GM21515 (cell line): Measurements from ENCODE around the gene PORCN.

Experiments used
- ATAC-seq: cut with Tn5 transposase; IDR thresholded peaks from one replicate; pipeline ENCODE4 v1.9.1; 2021; ENCODE audit not compliant: unreplicated experiment

PORCN gene

GRCh38 chrX:48508400-48509244, at the start of gene PORCN:
TSS of gene PORCN (plus strand) at chrX:48508992. CDS start at chrX:48509821, 829 bp downstream.
- ATAC-seq = peak; percentile 83

GRCh38 chrX:48459483-48459882, 49.3 kb upstream of the PORCN start:
- no peak for ATAC-seq

- ATAC-seq = no peak
Measured at GRCh38 chrX:48460031-48460430, 48.8 kb upstream of the PORCN start.

- no peak for ATAC-seq
Measured at GRCh38 chrX:48460606-48461005, 48.2 kb upstream of the PORCN start.

GRCh38 chrX:48461830-48462229, 47.0 kb upstream of the PORCN start:
- ATAC-seq = no peak

GRCh38 chrX:48465336-48465933, 43.4 kb upstream of the PORCN start:
- ATAC-seq = no peak

DNA sequence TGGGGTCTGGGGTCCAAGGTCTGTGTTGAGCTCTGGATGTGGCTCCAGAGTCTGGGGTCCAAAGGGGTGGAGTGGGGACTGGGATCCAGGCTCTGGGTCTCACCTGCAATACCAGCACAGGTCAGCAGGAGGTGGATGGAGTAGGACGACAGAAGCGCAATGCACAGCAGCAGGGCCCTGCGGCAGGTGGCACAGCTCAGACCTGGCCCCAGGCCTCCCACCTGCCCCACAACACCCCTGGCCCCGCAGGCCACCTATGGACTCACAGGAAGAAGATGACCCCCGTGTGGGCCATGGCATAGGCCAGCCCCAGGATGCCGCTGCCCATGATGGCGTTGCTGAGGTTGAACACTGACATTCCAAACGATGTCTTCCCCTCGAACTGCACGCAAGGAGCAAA, 42.1 kb upstream of the PORCN start:
- ATAC-seq = no peak

DNA sequence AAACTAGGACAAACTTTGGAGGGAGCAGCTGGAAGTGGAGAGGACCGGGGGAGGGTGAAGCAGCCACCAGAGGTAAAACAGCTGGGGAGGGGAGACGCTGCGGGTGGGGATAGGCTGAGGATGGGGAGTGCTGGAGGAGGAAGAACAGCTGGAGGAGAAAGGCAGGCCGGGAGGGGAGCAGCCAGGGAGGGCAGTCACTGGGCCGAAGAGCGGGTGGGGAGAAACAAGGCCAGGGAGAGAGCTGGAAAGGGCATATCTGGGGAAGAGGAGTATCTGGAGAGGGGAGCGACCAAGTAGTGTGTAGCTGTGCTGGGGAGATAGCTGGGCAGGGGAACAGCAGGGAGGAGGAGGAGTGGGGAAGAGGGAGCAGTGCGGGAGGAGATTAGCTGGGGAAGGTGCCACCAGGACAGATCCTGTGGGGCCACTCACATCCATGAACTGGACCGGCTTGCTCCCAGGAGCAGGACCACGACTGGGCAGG, 41.5 kb upstream of the PORCN start:
- no peak for ATAC-seq

GRCh38 chrX:48468247-48468671, 40.5 kb upstream of the PORCN start:
- ATAC-seq = no peak

- ATAC-seq = peak; percentile 56
Measured at GRCh38 chrX:48468693-48469691, 39.8 kb upstream of the PORCN start.

GRCh38 chrX:48470110-48470832, 38.5 kb upstream of the PORCN start, which contains the start of gene SLC38A5:
TSS of gene SLC38A5 (minus strand) at chrX:48470260. CDS start at chrX:48467924, 2,336 bp downstream.
- no peak for ATAC-seq

GRCh38 chrX:48470833-48471118, 38.0 kb upstream of the PORCN start:
- ATAC-seq = no peak

DNA sequence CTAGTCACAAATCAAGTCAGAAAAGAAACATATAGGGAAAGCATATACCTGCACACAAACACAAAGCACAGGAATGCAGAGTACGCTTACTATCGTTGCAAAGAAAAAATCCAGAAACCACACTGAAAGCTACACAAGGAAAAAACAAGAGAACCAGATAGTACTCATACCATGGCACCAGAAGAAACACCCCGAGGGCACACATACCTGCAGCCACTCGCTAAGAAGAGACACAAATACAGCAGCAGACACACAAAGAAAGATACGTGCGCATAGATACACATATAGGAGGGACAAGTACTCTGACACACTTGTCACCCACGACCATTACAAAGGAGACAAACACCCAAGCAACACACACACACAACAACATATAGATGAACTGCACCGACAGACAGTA, 37.3 kb upstream of the PORCN start:
- ATAC-seq = no peak

DNA sequence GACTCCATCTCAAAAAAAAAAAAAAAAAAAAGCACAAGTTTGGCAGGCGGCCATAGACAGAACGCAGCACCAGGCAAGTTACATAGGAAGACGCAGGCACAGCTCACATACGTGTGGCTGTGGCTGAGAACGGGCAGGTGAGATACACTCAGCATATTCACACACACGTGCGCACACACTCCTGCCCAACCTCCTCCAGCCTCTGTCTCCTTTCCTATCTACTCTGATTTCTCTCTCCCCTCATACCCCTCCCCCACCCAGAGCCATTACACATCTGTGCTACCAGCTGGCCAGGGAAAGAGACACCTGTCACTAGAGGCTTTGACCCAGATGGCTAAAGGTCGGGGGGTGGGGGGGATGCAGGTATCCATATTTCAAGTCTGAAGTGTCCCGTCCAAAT, 36.6 kb upstream of the PORCN start:
- no peak for ATAC-seq

DNA sequence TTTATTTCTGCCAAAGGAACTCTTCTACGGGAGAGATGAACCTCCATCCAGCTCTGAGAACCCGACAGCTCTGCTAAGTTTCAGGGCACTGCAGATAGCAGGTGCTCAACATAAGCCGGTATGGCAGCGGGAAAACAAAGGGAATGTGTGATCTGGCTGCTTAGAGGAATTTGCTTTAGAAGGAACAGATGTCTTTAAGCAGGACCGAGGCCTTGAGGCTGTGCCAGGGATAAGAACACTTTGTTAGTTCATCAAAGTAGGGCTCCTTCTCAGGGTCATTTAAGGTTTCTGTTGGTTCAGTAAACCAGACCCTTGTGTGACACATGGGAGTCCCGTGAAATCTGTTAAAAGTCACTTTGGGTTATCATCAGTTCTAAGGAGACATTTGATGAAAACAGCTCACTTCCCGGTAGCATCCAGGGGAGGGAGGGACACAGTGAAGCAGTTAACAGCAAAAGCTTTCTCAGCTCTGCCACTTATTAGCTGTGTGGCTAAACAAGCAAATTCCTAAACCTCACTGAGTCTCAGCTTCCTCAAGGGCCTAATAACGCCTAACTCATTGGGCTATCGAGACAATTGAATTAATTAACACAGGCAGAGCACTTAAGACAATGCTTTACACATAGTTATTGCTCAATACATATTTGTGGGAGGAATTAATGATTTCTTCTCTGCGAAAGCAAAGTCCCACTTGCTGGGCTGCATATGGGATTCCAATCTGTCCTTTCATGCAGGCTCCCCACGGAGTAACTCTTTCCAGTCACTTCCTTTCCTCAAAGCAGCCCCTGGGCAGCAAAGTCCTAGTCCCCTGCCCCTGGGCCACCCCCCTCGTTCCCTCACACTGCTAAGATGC, 35.7 kb upstream of the PORCN start:
- ATAC-seq = no peak

DNA sequence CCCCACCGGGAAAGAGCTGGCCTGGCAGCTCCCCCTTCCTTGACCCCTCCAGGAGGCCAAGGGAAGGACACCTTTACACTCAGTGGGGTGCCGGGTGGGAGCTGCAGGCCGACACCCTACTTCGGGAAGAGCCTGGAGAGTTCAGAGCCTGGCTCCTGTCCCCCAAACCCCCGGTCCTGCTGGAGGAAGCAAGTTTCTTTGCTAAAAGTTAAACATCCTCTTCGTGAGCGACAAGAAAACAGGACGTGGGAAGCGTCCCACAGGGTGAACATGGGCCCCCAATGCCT, 35.1 kb upstream of the PORCN start:
- no peak for ATAC-seq

DNA sequence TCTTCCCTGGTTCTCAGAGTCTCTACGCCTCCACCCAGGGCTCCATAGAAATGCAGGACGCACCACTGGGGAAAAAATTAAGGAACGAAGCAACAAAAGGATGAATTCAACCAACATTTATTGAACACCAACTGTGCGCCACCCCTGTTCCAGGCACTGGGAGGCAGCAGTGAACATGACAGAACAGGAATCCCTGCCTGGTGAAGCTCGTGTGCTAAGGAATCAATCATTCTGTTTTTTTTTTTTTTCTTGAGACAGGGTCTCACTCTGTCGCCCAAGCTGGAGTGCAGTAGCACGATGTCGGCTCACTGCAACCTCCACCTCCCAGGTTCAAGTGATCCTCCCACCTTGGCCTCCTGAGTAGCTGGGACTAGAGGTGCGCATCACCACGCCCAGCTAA, 34.7 kb upstream of the PORCN start:
- ATAC-seq = no peak

DNA sequence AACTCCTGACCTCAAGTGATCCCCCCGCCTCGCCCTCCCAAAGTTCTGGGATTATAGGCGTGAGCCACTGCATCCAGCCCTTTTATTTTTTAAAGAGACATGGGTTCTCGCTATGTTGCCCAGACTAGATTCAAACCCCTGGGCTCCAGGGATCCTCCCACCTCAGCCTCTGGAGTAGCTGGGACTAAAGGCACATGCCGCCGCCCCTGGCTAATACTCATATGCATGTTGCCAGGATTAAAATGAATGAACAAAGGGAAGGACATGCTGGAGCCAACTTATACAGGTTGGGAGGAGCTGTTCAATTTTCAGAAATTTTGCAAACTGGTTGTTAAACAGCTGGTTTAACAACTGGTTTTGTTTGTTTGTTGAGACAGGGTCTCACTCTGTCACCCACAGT, 34.2 kb upstream of the PORCN start:
- ATAC-seq = no peak

- no peak for ATAC-seq
Measured at GRCh38 chrX:48475296-48475695, 33.5 kb upstream of the PORCN start.
